ENCODE data around the gene HAPLN2. TPM values are rescaled to one million over a fixed set of nuclear protein-coding genes. Genes with fewer than 3 reads are reported as not detected.

The HAPLN2 gene
- total and polyA plus RNA-seq, 2 experiments from 2014 or later = 8.5 to 19.0 TPM

GRCh38 chr1:156642265-156643048 lies 23.2 kb downstream of the HAPLN2 start:
- peak in 1 of 2 donors; percentile 38 for DNase-seq (ENCODE audit: low read depth in 1 of 2, low spot score in 1 of 2)
- H3K27me3 ChIP-seq = peaks cover 84% of the 10 kb centered on the region

DNA sequence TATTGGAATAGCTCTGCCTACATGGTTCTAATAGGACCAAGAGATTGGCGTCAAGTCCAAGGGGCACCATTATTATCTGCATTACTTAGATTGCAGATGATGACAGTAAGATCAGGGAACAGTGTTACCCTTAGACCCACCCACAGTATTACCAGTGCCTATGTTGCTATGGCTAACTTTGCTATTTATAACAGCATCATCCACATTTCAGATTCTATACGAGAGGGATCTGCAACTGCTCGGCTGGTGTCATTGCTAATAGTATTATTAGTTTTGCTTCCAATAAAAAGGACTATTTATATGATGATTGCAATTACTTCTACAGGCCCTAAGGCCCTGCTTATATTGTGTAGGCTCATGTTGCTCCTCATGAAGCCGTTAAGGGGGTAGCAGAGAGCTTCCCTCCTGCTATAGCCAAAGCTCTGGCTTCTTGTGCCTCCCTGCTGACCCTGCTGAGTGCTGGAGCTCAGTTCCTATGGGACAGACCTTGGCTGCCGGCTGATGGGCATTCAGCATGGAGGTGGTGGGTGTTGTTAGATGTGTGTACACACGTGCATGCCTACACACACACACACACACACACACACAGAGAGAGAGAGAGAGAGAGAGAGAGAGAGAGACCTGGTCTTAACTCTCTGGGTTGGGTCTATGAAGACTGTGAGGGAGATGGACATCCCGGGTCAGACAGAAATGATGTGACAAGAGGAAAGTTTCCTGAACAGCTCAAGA lies 24.0 kb downstream of the HAPLN2 start:
- Histone ChIP-seq H3K4me1 (ENCODE audit: low read depth) (no peaks in the 10 kb centered on the region), H3K4me3 (no peak overlapping the region), H3K9me3 (ENCODE audit: low read depth) (no peaks in the 10 kb centered on the region), H3K27ac (no peak overlapping the region), H3K36me3 (no peaks in the 10 kb centered on the region), H3K27me3 (peaks cover 85% of the 10 kb centered on the region)
- TF ChIP-seq, protein P1, sequence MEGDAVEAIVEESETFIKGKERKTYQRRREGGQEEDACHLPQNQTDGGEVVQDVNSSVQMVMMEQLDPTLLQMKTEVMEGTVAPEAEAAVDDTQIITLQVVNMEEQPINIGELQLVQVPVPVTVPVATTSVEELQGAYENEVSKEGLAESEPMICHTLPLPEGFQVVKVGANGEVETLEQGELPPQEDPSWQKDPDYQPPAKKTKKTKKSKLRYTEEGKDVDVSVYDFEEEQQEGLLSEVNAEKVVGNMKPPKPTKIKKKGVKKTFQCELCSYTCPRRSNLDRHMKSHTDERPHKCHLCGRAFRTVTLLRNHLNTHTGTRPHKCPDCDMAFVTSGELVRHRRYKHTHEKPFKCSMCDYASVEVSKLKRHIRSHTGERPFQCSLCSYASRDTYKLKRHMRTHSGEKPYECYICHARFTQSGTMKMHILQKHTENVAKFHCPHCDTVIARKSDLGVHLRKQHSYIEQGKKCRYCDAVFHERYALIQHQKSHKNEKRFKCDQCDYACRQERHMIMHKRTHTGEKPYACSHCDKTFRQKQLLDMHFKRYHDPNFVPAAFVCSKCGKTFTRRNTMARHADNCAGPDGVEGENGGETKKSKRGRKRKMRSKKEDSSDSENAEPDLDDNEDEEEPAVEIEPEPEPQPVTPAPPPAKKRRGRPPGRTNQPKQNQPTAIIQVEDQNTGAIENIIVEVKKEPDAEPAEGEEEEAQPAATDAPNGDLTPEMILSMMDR (IDR thresholded peaks at IDR 0.05; ENCODE audit: low read depth, low read length) = no peak
- DNase-seq (ENCODE audit: low read depth in 1 of 2, low spot score in 1 of 2) = no peak

More at GRCh38 chr1:156642265-156643048, 23.2 kb downstream of the HAPLN2 start:
- peak overlapping the region; percentile 34 for H3K4me3 ChIP-seq
- H3K36me3 ChIP-seq = no peaks in the 10 kb centered on the region
- no peaks in the 10 kb centered on the region for H3K9me3 ChIP-seq (ENCODE audit: low read depth)
- H3K27ac ChIP-seq = no peak overlapping the region
- TF ChIP-seq, protein P1 (IDR thresholded peaks at IDR 0.05; ENCODE audit: low read depth, low read length) = no peak
- no peaks in the 10 kb centered on the region for H3K4me1 ChIP-seq (ENCODE audit: low read depth)

GRCh38 chr1:156643778-156644092 lies 24.5 kb downstream of the HAPLN2 start:
- Histone ChIP-seq H3K27me3 (peaks cover 84% of the 10 kb centered on the region), H3K9me3 (ENCODE audit: low read depth) (no peaks in the 10 kb centered on the region), H3K27ac (no peak overlapping the region), H3K4me1 (ENCODE audit: low read depth) (no peaks in the 10 kb centered on the region), H3K4me3 (no peak overlapping the region), H3K36me3 (no peaks in the 10 kb centered on the region)
- DNase-seq (ENCODE audit: low read depth in 1 of 2, low spot score in 1 of 2) = no peak
- TF ChIP-seq, protein P1 (IDR thresholded peaks at IDR 0.05; ENCODE audit: low read depth, low read length) = no peak

DNA sequence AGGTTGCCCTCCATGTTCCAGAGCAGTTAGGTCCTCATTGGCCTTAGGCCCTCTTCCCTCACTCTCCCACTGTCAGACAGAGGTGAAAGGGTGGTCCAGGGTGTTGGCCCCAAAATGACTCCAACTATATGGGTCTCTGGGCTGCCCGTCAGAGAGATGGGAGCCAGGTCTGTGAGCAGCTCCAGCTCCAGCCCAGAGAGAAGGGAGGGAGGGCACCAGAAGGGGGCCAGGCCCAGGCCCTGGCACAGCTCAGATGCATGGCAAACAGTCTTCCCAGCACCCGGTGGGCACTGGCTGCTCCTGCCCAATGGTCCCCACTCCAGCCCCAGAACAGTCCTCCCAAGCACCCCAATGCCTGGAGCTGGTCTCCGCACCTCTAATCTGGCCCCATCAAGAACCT lies 24.9 kb downstream of the HAPLN2 start:
- DNase-seq (ENCODE audit: low read depth in 1 of 2, low spot score in 1 of 2) = no peak
- Histone ChIP-seq H3K4me3 (no peak overlapping the region), H3K9me3 (ENCODE audit: low read depth) (no peaks in the 10 kb centered on the region), H3K4me1 (ENCODE audit: low read depth) (no peaks in the 10 kb centered on the region), H3K36me3 (no peaks in the 10 kb centered on the region), H3K27ac (no peak overlapping the region), H3K27me3 (peaks cover 84% of the 10 kb centered on the region)
- TF ChIP-seq, protein P1 (IDR thresholded peaks at IDR 0.05; ENCODE audit: low read depth, low read length) = no peak

- H3K4me3 ChIP-seq = no peak overlapping the region
- DNase-seq (ENCODE audit: low read depth in 1 of 2, low spot score in 1 of 2) = no peak
- peaks cover 84% of the 10 kb centered on the region for H3K27me3 ChIP-seq
- H3K4me1 ChIP-seq (ENCODE audit: low read depth) = no peaks in the 10 kb centered on the region
- H3K36me3 ChIP-seq = no peaks in the 10 kb centered on the region
- no peaks in the 10 kb centered on the region for H3K9me3 ChIP-seq (ENCODE audit: low read depth)
- TF ChIP-seq, protein P1 (IDR thresholded peaks at IDR 0.05; ENCODE audit: low read depth, low read length) = no peak
- no peak overlapping the region for H3K27ac ChIP-seq
Measured at GRCh38 chr1:156644640-156645039, 25.4 kb downstream of the HAPLN2 start.
